HG02763 (cell line): ENCODE results near the gene ARID1B.

Source experiments
- ATAC-seq: cut with Tn5 transposase; IDR thresholded peaks from one replicate; pipeline ENCODE4 v1.9.1; 2021; ENCODE audit warnings: mild to moderate bottlenecking, moderate library complexity; ENCODE audit not compliant: unreplicated experiment

The ARID1B gene

DNA sequence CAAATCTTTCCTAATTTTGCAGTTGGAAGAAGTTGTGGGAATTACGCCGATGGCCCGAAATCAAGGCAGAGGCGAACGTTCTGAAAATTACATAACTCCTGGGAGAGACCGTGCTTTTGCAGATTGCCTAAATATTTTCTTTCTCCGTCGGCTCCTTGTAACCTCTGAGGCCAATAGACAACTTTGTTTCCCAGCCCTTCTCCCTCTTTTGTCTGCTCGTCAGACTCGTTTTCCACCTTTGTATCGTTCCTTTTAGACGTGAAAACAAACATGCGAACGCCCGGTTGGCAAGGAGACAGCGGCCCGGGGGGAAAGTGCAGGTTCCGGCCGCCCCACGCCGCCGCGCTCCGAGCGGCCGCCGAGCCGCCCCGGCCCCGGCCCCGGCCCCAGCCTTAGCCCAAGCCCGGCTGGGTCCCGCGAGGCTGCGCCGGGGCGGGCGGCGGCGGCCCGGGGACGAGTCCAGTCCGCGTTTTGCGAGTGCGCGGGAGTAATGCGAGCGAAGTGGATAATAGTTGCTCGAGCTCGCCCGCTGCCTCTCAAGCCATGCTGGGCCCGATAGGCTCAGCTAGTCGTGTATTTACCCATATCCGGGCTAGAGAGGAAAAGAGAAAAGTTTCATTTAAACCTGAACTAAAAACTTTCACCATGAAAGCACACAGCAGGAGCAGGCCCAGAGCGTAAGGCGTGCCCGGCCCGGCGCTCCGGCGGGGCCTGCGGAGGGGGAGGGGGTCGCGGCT is at the start of gene ARID1B:
Gene ARID1B, plus strand, starts transcription at position 539 of the 737 bp plus-strand sequence. CDS start 303 bp downstream, outside the sequence.
- peak; percentile 49 for ATAC-seq

DNA sequence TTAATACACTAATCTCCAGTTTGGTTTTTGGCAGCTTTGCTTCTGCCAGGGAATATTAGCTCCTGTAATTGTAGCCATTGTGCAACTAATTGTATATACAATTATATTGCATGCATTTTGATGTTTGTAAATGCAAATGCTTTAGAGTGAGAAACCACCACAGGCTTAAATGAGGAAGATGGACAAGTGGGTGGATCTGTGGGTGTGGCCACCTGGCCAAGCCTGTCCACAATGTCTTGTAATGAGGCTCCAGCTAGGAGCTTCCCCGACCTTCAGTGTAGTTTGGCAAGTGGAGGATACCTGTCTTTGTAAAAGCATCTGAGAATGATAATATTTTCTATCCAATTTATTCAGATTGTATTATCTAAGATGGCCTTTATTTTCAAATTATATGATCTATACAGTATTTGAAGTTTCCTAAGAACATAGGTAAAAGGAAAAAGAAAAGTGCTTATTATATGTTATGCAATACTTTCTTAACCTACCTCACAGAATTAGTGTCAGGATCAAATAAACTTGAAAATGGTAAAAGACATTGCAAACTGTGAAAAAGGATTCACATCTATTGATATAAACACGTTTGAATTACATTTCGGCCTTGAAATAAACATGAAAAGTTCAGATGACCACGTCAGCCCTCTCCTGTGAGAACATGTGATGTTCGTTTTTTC is 49.3 kb upstream of the ARID1B start:
- peak; percentile 48 for ATAC-seq

DNA sequence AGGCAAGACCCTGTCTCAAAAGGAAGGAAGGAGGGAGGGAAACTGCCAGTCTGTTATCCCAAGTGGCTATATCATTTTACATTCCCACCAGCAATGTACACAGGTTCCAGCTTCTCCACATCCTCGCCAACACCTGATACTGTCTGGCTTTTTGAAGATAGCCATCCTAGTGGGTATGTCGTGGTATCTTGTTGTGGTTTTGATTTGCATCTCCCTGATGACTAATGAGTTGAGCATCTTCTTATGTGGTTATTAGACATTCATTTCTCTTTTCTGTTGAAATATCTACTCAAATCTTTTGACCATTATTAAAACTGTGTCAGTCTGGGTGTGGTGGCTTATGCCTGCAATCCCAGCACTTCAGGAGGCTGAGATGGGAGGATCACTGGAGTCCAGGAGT is 47.9 kb upstream of the ARID1B start:
- no peak for ATAC-seq

DNA sequence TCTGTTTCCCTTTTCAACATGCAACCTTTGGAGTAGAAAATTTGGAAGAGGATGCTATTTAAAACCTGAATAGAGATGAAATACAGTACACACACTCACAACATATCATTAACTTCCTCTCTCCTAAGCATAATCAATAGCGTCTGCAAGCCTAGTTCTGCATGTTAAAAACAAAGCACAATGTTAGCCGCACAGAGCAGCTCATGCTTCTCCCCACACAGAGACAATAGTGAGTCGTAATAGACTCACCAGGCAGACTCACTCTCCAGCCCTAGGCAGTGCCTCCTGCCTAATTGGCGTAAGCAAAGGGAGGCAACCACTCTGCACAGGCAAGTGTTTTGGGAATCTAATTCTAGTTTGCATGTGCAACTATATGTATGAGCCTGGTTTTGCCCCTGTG is 45.8 kb upstream of the ARID1B start:
- no peak for ATAC-seq

DNA sequence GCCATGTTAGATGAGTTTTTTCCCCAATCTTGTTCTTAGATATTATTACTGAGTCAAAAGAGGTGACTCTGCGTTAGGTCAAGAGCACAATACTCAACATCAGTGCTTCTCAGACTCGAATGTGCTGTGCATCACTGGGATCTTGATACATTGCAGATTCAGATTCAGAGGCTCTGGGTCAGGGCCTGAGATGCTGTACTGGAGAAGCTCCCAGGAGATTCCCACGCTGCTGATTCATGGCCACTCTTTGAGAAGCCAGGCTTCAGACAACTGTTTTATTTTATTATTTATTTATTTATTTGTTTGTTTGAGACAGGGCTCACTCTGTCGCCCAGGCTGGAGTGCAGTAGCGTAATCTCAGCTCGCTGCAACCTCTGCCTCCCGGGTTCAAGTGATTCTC is 41.4 kb upstream of the ARID1B start:
- ATAC-seq = no peak

DNA sequence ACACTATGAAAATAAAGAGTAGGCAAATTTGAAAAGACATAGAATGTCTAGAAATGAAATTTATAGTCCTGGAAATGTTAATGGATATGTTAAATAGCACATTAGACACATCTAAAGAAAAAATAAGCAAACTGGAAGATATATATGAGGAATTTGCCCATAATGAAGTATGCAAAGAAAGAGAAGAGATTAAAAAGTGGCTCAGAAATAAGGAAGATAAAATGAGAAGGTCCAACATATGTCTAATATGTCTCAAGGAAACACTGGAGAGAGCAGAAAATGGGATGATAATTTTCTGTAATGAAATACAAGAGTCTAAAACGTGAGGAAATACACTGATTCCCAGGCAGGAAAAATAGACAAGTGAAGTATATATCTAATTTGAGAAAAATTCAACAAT is 36.6 kb upstream of the ARID1B start:
- ATAC-seq = no peak

DNA sequence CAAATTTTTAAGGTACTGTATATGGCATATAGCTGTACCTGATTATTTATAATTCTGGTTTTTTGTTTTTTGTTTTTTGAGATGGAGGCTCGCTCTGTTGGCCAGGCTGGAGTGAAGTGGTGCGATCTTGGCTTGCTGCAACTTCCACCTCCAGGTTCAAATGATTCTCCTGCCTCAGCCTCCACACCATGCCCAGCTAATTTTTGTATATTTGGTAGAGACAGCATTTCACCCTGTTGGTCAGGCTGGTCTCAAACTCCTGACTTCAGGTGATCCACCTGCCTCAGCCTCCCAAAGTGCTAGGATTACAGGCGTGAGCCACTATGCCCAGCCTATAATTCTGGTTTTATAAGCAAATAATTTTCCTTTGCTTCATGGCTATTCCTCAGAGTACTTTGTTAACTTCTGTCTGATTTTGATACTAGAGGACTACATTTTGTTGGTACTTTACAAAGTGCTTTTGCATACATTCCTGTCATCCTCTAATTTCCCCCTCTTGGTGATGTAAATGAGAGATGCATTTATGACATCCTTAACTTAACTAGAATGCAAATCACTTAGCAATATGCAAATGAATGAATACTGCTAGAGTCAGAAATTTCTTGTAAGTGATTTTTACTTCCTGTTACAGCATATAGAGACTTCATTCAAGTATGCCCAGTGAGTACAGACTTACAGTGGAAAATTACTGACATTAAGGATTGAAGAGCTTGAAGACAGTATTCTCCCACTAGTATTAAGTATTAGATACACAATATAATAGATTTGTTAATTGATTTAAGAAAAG is 35.7 kb upstream of the ARID1B start:
- no peak for ATAC-seq

DNA sequence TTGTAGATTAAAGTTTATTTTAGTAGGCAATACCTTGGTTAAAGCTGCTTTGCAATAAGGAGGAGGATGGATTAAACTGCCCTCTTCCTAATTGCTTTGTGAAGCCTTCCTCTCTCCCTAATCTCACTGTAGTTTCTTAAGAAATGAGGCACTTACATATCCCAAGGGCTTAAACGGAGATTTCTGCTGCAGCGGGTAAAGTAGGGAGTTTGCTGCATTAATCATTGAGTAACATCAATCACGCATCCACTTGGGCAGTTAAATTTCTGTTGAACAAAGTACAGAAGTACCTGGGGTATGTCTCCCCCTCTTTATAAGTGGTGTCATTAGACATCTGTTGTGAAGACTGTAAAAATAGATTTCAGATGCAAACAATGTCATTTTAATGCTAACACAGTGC is 29.5 kb upstream of the ARID1B start:
- ATAC-seq = no peak

DNA sequence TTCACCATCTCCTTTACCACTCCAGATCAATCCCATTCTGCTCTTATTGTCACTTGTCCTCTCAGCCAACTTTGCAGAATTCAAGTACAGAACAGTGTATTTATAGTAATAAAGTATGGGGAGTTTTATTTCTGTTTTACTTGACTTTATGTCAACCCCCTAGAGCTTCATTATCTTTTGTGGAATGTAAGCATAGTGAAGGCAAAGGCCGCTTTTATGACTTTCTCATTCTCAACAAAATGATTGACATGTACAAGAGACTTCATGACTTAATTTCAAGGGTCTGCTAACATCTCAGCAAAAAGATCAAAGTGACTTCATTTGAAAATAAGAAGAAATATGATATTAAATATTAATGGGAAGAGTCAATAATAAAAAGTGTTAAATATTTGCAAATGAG is 28.7 kb upstream of the ARID1B start:
- ATAC-seq = no peak

DNA sequence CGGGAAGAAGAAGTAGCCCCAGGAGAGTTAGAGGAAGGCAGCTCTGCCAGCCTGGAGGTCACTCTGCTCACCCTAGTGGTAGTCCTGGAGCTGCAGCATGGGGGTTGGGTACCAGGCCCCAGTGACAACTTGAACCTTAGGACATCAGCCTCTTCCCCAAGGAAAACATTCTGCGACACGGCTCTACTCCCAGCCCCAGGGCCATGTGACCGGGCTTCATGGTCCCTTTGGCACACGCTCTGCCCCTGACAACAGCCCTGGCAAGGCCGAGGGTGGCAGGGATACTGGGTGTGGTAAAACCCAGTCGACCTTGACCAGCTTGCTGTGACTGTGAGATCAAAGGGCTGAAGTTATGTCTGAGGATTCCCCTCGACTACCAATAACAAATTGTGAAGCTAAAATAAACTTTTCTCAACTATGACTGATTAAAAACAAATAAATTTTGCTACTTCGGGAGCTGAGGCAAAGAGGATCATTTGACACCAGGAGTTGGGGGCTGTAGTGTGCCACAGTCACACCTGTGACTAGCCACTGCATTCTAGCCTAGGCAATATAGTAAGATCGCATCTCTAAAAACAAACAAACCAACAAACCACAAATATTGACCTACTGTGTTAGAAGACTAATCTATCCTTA is 24.4 kb upstream of the ARID1B start:
- no peak for ATAC-seq

DNA sequence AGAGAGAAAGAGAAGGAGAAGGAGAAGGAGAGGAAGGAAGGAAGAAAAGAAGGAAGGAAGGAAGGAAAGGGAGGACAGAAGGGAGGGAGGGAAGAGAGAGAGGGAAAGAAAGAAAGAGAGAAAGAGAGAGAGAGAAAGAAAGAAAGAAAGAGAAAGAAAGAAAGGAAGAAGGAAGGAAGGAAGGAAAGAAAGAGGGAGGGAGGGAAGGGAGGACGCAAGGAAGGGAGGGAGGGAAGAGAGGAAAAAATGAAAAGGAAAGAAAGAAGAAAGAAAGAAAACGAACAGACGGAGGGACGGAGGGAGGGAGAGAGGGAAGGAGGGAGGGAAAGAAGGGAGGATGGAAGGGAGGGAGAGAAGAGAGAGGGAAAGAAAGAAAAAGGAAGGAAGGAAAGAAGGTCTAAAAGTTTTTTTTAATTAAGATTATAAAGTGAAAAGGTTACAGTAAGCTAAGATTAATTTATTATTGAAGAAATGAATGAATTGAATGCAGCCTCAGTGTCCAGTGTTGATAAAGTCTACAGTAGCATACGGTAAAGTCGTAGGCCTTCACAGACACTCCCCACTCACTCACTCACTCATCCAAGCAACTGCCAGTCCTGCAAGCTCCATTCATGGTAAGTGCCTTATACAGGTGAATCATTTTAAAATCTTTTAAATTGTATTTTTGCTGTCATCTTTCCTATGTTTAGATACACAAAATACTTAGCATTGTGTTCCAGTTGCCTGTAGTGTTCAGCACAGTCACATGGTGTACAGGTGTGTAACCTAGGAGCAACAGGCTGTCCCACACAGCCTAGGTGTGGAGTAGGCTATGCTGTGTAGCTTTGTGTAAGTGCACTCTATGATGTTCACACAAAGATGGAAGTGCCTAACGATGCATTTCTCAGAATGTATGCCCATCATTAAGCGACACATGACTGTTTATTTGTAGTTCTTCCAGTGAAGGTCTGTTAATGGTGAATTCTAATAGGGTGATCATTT is 20.3 kb upstream of the ARID1B start:
- no peak for ATAC-seq

DNA sequence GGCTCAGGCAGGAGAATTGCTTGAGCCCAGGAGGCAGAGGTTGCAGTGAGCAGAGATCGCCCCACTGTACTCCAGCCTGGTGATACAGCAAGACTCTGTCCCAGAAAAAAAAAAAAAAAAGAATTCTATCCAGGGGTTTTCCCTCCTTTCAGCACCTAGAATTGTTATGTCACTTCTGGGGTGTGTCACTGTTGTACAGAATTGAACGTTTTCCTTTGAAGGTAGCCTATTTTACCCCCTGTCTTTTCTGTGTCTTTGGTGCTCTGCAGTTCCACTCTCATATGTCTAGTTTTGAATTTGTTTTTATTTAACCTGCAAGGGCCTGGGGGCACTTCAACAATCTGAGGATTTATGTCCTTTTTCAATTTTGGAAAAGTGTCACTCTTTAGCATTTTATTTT is 19.3 kb upstream of the ARID1B start:
- ATAC-seq = no peak

DNA sequence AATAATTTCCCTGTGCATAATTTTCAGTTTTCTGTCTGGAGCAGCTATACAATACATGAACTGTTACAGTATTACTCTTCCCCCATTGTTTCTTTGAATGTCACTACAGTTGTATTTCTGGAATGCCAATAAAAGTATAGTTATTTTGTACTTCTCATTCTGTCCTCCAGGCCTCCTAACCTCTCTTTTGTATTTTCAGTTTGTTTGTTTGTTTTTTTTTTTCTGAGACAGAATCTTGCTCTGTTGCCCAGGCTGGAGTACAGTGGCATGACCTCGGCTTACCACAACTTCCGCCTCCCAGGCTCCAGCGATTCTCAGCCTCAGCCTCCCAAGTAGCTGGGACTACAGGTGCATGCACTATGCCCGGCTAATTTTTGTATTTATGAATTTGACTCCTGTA is 16.8 kb upstream of the ARID1B start:
- ATAC-seq = no peak

DNA sequence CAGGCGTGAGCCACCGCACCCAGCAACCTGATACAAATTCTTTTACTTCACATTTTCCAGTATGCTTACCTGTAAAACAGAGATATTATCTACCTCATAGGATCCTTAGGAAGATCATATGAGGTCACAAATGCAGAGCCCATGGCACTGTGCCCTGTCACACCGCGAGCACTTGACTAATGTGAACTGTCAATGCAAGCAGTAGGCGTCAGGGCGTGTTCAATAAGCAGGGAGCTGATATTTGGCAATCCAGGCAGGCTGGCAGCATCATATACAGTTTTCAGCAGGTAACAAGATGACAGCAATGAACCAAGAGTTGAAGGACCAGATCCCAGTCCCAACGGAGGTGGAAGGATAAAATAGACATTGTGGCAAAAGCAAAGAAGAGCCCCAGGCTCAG is 14.6 kb upstream of the ARID1B start:
- no peak for ATAC-seq

DNA sequence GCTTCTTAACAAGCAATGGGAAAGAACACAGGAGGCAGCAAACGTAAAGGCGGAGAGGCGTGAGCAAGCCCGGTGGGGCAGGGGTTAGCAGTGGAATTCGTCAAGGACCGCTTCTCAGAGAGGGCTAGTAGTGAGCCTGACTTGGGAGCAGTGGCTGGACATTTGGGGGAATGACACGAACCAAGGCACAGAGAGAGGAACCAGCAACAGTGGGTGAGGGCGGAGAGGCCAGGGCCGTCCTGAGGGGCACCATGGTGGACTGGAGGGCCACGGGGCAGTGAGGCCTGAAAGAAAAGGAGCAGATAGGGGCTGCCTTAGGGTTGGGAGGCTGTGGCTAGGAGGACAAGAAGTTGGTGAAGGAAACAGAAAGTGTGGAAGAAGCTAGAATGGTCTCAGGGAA is 12.1 kb upstream of the ARID1B start:
- ATAC-seq = no peak

DNA sequence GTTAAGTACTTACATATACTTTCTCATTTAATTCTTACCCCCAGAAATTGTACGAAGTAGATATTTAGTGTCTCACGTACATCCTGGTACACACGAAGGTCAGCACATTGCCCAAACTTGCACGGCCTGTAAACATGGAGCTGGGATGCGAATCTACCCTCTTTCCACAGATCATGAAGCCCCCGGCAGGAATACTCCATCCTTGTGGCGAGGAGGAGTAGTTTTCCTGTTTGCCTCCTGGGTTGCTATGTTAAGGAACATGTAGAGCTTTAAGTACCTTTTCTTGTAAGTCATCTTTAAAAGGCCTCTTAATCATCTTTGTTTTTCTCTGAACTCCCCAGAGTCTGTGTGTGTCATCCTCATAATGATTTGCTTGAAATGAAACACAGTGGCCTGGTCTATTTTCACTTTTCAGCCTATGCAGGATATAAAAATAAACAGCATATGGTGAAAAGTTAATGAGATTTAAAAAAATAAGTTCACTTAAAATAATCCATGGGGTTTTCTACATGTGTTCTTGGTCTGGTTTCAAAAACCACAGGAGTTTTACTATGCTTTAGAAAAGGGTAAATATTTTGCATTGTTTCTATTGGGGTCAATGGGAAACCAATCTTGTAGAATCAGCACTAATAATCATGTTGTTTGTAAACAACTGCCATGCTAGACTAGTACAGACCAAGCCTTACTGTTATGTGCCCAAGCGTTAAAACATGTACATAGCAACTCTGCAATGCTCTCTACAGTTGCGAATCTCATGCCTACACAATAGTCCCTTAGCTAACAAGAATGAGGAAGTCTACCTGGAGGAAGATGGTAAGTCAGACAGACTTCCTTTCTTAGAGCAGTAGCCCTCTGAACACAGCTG is 9.3 kb upstream of the ARID1B start:
- ATAC-seq = peak; percentile 84

DNA sequence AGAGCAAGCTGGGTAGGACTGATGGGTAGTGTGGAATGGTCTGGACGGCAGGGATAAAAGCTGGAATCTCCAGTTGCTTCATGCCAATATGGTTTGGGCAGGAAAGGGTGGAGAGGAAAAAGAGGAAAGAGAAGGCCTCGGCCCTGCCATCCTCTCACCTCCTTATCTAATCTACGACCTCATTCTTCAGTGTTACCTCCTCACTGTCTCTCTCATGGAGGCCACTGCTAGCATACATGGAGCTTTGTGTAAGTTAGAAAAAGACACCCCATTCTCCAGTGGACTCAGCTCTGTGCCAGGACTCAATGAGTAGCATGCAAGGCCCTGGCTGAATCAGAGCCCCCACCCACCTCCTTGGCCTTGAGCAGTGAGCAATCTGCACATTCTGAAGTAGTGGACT is 6.1 kb upstream of the ARID1B start:
- no peak for ATAC-seq

DNA sequence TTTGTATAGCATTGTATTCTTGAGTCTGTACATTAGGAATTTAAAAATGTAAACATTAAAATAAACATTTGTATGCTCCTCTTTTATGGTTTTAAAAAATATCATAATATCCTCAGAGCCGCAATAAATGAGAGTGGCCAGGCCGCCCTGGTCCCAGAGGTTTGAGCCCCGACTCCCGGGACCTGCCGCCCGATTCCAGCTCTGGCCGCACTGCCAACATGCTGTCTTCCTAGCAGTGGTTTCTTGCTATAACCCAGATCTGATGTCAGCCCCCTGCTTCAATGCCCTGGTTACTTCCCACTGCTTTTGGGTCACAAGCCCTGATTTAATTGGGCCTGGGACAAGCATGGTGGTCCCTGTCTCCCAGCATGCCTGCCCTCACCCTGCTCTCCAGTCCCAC is 5.4 kb upstream of the ARID1B start:
- no peak for ATAC-seq

DNA sequence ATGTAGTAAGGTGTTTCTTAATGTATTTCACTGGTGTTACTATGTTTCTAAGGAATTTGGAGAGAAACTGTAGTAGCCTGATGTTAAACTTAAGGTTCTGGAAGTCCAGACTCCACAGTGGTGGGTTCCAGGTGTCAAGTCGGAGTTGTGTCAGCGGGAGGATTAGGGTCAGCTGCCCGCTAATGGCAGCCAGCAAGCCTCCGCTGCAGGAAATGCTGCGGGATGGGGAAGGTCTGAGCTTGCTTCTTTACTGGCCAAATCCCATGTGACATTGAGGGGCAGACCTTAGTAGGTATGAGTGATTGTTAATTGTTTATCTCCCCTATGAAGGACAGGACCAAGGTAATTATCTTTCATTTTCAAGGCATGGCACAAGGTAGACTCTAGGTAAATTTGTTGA is 3.7 kb upstream of the ARID1B start:
- no peak for ATAC-seq
